GM10847 (cell line): ENCODE data around the gene NKX1-2.

Experiments used
- POLR2A ChIP-seq: IDR thresholded peaks from 2 replicates; pipeline ENCODE4 v1.6.1; 2011; ENCODE audit not compliant: insufficient read length; ENCODE audit errors: extremely low read depth

NKX1-2 gene

GRCh38 chr10:124450012-124450782, at the start of gene NKX1-2:
Gene NKX1-2 (minus strand): TSS chr10:124450035. CDS start chr10:124449943, 92 bp downstream.
- TF ChIP-seq POLR2A: no peak

GRCh38 chr10:124498056-124498455, 48.2 kb upstream of the NKX1-2 start:
- no peak for TF ChIP-seq POLR2A

- no peak for TF ChIP-seq POLR2A
Measured at GRCh38 chr10:124497196-124497881, 47.5 kb upstream of the NKX1-2 start.

- TF ChIP-seq POLR2A: no peak
Measured at GRCh38 chr10:124496620-124497019, 46.8 kb upstream of the NKX1-2 start.

GRCh38 chr10:124496150-124496549, 46.3 kb upstream of the NKX1-2 start:
- no peak for TF ChIP-seq POLR2A

- no peak for TF ChIP-seq POLR2A
Measured at GRCh38 chr10:124495725-124496124, 45.9 kb upstream of the NKX1-2 start.

GRCh38 chr10:124495162-124495561, 45.3 kb upstream of the NKX1-2 start:
- TF ChIP-seq POLR2A: no peak

- no peak for TF ChIP-seq POLR2A
Measured at GRCh38 chr10:124494046-124494807, 44.4 kb upstream of the NKX1-2 start.

- no peak for TF ChIP-seq POLR2A
Measured at GRCh38 chr10:124493214-124493882, 43.5 kb upstream of the NKX1-2 start.

GRCh38 chr10:124492266-124492665, 42.4 kb upstream of the NKX1-2 start:
- TF ChIP-seq POLR2A: no peak

- no peak for TF ChIP-seq POLR2A
Measured at GRCh38 chr10:124491105-124491504, 41.3 kb upstream of the NKX1-2 start.

- TF ChIP-seq POLR2A: no peak
Measured at GRCh38 chr10:124486635-124487034, 36.8 kb upstream of the NKX1-2 start.

- TF ChIP-seq POLR2A: no peak
Measured at GRCh38 chr10:124484661-124485060, 34.8 kb upstream of the NKX1-2 start.

GRCh38 chr10:124484031-124484430, 34.2 kb upstream of the NKX1-2 start:
- no peak for TF ChIP-seq POLR2A

GRCh38 chr10:124482876-124483275, 33.0 kb upstream of the NKX1-2 start:
- TF ChIP-seq POLR2A: no peak
